Measurements from ENCODE around the gene SHMT2.

SHMT2 gene

DNA sequence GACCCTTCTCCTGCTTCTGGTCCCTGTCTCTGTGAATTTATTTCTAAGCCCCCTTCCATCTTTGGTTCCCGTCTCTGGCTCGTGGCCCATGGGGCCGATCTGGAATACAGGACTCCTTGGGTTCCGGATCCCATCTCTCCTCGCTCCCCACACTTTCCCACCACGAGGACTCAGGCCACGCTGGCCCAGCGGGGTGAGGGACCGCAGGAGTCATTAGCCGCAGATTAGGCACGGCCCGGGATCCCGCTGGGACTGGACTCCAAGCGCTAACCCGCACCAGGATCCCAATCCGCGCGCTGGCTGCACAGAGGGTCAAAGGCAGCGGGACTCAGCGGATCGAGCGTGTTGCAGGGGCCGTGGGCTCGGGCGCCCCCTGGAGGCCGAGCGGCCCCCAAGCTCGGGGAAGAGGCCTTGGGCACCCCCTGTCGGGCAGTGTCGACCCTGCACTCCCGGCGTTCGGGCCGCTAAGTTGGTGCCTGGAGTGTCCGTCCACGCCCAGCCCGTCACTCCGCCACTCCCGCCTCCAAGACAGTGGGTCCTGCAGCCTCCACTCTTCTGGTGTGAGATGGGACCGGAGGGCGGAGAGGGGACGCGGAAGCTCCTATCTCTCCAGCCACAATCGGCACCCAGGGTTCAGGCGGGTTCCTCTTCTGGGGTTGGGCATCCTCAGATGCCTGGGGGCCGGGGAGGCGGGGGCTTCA is 9.5 kb downstream of the SHMT2 start:
- DNase-seq (ENCODE audit: low read depth, low spot score), result peak; percentile 79

GRCh38 chr12:57239587-57240065 is 10.1 kb downstream of the SHMT2 start:
- DNase-seq (ENCODE audit: low read depth, low spot score), result no peak

- peak; percentile 56 for DNase-seq (ENCODE audit: low read depth, low spot score)
Observed at GRCh38 chr12:57240066-57240921, 10.8 kb downstream of the SHMT2 start.

GRCh38 chr12:57240926-57241401 is 11.5 kb downstream of the SHMT2 start:
- no peak for DNase-seq (ENCODE audit: low read depth, low spot score)

DNA sequence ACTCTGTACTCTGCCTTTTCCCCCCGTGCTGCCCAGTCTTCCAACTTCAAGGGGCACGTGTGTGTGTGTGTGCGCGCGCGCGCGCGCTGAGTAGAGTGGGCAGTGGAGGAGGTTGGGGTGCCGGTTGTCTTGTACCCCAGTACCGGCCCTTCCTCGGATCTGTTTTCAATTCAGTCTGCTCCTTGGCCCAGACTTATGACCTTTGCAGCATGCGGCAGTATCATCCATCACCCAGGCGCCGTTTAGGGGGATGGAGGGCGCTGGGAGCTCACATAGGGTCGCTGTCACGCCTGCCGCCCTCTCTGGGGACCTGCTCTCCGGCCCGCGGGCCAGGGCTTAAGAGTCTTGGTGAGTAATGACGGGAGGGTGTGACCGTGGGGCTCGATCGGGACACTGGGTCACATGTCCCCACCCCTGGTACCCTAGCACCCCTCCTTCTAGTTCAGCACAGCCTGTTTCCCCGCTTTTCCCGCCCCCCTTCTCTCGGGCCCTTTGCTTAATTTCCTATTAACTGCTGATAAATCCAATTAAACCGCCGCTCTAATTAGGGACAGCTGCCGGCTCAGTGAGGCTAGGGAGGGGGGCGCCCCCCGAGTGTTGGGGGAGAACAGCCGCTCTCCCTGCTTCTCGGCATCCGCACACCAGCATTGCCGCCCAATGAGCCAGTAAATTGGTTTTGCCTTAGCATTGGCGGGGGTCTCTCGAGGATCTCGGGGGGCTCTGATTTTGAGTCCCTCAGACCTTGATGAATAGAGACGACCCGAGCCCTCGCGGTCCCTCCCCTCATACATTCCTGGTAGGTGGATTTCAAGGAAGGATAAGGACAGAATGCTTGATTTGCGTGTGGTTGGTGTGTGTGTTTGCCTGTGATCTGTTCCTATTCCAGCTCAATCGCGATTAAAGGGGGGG is 12.1 kb downstream of the SHMT2 start:
- DNase-seq (ENCODE audit: low read depth, low spot score), result no peak

GRCh38 chr12:57242329-57242690 is 12.8 kb downstream of the SHMT2 start:
- DNase-seq (ENCODE audit: low read depth, low spot score), result no peak

- no peak for DNase-seq (ENCODE audit: low read depth, low spot score)
Observed at GRCh38 chr12:57242691-57243454, 13.4 kb downstream of the SHMT2 start.

- peak; percentile 54 for DNase-seq (ENCODE audit: low read depth, low spot score)
Observed at GRCh38 chr12:57243521-57244311, 14.2 kb downstream of the SHMT2 start.

- DNase-seq (ENCODE audit: low read depth, low spot score), result no peak
Observed at GRCh38 chr12:57244312-57244696, 14.8 kb downstream of the SHMT2 start.

GRCh38 chr12:57247041-57247440 is 17.5 kb downstream of the SHMT2 start:
- no peak for DNase-seq (ENCODE audit: low read depth, low spot score)

- no peak for DNase-seq (ENCODE audit: low read depth, low spot score)
Observed at GRCh38 chr12:57248934-57249742, 19.6 kb downstream of the SHMT2 start.

DNA sequence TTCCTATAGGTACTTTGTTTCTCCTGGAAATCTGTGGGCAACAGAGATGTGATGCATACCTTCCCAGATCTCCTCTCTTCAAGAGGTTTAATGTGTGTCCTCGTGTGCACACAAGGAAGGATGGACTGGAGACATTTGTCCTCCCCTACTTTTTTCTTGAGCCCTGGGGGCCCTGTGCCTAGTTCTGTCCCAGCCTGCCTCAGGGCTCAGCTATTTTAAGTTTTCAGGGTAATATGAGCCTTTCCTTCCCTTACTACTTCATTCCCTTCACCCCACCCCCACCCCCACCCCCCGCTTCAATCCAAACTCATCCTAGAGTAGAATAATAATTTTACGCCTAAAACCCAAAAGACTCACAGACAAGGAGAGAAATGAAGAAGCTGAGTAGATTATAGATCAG is 21.0 kb downstream of the SHMT2 start:
- no peak for DNase-seq (ENCODE audit: low read depth, low spot score)

- no peak for DNase-seq (ENCODE audit: low read depth, low spot score)
Observed at GRCh38 chr12:57250956-57251355, 21.4 kb downstream of the SHMT2 start, which contains the start of gene STAC3. Gene STAC3 (minus strand): TSS chr12:57251187. CDS start chr12:57249636, 1,551 bp downstream.

DNA sequence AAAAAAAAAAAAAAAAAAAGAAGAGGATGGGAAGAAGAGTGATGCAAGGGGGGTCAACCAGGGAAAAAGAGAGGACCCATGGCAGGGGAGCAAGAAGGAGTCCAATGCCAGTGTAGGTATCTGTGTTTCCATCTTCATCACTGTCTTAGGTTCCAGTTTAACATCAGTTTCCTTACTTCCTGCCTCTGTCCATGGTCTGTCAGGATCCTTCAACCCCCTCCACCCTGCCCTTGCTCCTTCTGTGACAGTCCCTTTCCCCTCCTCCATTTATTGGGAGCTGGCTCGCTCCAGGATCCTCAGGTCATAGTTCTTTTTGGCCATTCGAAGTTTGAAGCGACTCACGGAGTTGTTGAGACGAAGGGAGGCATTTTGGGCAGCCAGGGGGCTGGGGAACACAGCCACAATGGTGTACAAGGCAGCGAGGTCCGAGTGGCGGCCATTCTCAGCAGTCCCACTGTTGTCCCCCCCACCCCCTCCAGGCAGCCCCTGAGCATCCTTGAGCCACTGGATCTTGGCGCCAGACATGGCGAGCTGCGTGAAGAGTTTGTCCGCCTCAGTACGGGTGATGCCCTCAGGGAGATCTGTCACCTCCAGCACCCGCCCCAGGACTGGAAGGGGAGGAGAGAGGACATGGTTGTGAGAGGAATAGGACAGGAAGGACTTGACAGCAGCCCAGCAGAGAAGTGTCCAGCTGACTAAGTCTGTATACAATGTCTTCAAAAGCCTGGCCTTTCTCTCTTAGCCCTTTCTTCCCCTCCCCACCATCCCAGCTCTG is 25.2 kb downstream of the SHMT2 start:
- no peak for DNase-seq (ENCODE audit: low read depth, low spot score)

DNA sequence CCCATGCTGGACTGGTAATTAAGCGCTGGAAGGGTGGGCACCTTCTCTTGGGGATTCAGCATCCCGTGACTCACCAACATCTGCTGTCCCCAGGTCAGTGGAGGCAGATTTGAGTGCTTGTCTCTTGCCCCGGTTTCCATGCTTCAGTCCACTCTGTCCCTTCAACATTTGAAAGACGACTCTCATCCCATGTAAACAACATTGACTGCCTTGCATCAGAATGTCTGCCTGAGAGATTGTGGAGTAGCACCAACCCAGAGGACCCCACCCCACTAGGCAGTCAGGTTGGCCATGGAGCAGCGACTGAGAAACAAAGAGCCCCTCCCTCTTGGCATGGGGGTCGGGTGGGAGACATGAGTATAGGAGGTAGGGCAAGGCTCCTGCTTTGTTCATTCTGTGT is 26.4 kb downstream of the SHMT2 start:
- DNase-seq (ENCODE audit: low read depth, low spot score), result no peak

DNA sequence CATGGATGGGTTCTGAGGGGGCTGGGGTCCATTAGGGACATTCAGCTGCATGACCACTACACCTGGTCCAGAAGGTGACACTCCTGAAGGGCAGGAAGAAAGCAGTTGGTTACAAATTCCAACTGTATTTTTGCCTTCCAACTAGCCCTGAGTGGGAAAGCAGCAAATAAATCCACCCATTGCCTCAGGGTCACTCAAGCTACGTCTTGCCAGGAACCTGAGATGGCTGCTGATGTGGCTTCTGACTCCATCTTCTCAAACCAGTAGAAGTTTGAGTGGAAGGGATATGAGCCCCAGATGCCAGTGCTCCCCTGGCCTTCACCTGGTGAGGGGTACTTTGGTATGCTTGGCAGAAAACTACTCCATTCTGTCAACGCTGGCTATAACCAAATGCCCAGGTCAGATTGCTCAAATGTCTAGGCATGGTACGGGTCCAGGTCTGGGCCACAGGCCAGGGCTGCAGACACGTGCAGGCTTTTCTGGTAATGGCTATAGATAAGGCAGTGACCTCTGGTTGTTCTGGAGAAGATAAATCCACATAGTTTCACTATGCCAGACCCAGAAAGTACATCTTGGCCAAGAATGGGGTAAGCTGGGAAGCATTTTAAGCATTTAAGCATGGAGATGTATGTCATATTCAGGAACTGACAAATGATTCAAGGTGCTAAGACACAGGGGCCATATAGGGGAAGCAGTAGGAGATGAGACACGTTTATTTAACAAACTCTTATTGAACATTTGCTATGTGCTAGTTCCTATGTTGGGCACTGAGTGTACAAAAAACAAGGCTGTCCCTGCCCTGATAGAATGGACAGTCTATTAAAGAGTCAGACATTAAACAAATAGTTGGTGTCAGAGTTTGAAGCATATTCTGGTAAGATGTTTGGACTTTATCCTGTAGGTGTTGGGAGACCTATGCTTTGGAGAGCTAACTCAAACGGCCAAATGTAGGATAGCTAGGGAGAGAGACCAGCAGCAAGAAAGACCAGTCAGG is 29.8 kb downstream of the SHMT2 start:
- no peak for DNase-seq (ENCODE audit: low read depth, low spot score)

- no peak for DNase-seq (ENCODE audit: low read depth, low spot score)
Observed at GRCh38 chr12:57260366-57260765, 30.9 kb downstream of the SHMT2 start.
